ENCODE results near the gene CCM2.

Gene CCM2

DNA sequence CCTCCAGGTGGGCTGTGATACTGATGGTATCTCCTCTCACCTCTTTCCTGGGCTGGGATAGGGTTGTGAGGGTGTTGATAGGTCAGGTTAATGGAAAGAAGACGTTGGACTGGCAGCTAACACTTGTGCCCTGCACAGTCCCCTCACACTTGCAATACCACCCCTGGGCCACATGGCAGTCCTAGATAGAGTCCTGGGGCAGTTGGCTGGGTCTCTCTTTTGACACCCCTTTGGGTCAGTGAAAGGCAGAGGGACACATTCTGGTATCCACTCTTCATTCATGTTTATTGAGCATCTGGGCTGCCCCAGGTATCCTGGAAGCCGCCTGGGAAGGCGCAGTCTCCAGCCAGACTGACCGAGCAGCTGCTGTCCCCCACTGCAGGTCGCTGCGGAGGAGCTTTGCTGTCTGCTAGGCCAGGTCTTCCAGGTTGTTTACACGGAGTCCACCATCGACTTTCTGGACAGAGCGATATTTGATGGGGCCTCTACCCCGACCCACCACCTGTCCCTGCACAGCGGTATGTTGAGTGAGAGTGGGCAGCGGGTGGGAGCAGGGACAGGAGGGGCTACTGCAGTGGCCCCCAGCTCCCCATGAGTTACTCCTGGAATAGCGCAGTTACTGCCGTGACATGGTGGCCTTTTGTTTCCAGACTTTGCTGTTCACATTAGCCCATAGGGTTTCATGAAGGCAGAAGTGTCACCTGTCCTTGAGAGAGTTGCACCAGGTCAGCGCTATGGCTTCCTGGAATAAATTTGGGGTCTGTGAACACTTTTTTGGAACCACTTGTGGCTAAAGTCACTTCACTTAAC lies 69.6 kb downstream of the CCM2 start:
- no peak for DNase-seq

DNA sequence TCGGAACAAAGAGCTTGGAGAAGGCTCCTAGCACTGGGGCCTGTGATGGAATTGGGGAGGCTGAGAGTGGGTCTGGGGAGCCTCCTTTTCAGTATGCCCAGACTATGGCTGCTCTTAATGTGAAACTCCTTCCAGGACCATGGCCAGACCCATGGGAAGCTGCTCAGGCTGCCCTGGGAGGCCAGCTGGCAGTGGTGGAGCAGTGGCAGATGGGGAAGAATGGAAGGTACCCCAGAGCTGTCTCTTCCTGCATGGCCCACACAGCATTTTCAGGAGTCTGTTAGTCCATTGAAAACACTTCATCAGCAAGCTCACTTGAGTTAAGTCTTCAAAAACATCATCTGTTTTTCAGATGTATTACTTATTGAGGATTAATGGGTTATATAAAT lies 70.2 kb downstream of the CCM2 start:
- no peak for DNase-seq

DNA sequence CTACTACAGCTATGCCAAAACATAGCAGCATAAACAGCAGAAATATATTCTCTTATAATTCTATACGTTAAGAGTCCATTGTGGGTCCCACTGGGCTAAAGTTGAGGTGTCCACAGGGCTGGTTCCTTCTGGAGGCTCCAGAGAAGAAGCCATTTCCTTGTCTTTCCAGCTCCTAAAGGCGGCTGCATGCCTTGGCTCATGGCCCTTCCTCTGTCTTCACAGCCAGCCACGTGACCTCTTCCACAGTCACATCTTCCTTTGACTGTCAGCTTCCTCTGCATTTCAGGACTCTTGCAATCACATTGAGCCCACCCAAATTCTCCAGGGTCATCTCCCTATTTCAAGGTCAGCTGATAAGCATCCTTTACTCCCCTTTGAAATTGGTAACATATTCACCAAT lies 71.5 kb downstream of the CCM2 start:
- no peak for DNase-seq

DNA sequence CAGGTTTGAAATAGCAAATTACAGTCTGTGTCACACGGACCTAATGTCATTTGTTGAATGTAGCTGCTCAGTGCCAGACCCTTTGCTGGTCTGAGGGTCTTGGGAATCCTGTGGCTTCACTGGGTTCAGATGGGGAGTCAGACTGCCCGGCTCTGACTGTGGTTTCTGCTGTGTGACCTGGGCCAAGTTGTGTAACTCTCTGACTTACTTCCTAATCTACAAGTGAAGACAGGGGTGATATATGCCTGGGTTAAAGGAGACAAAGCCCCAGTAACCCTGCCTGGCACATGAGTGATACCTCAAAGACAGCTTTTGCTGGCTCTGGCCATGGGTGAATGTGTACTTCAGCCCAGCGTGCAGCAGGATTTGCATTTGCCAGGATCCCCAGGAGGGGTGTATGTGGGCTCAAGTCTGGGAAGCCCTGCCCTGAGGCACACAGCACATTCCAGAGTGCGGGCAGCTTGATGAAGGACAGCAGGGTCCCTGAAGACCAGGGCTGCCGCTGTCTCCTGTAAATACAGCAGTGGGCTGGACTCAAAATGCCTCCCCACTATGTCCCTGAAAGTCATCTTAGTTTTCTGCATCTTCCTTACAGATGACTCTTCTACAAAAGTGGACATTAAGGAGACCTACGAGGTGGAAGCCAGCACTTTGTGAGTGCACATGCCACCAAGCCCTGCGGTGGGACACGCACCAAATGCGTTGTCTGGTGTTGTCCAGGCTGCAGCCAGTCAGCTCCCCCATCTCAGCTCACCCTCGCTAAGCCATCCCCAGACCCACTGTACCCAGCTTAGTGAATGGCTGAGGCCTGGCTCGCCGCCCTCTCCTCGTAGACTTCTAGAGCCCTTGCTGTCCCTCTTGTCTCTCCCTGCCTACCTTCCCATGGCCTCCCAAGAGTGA lies 72.4 kb downstream of the CCM2 start:
- no peak for DNase-seq

DNA sequence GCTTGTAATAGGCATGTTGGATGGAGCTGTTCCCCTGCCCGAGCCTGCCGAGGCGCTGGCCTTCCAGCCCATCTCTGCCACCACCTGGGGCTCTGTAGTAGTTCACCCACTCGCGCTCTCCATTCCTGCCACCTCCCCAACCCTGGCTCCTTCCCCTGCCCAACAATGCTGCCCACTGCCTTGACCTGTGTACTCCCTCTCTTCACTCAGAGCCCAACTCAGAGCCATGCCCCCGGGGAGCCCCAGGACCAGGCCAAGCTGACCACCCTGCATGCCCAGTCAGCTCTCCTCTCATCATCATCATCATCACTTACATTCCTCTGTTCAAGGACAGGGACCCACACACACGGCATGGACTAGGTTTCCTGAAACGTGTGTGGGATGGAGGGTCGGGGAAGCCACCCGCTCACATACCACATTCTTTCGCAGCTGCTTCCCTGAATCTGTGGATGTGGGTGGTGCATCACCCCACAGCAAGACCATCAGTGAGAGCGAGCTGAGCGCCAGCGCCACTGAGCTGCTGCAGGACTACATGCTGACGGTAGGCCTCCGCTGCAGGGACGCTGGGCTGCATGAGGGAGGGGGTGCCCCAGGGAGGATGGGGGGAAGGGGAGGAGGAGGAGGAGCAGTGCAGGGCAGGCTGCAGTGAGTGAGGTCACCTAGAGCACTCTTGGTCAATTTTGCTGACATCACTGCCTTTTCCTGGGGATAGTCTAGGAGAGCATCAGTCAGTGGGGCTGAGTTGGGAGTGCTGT lies 73.2 kb downstream of the CCM2 start:
- DNase-seq, result no peak

DNA sequence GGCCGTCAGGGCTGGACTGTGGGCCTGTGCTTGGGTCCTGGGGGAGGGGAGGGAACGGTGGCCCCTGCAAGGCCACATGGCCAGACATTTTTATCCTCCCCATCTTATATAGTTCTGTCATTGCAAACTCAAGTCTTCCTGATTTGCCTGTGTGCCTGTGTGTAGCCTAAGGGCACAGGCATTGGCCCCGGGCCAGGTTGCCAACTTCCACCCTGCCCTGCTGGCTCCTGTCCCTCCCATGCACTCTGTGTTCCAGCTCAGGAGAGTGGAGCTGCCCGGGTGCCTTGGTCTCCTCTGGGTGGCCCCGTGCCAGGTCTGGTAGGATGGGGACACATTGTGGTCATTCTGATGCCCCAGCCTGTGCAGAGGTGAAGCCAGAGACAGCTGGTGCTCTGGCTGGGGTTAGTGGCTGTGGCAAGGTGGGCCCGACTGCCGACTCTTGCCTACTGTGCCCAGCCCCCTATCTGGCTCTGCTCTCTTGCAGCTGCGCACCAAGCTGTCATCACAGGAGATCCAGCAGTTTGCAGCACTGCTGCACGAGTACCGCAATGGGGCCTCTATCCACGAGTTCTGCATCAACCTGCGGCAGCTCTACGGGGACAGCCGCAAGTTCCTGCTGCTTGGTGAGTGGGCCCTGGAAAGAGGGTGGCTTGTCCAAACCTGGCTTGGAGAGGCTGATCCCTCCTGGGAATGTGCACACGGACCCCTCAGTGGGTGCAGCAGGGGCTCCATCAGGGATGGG lies 74.0 kb downstream of the CCM2 start:
- no peak for DNase-seq

DNA sequence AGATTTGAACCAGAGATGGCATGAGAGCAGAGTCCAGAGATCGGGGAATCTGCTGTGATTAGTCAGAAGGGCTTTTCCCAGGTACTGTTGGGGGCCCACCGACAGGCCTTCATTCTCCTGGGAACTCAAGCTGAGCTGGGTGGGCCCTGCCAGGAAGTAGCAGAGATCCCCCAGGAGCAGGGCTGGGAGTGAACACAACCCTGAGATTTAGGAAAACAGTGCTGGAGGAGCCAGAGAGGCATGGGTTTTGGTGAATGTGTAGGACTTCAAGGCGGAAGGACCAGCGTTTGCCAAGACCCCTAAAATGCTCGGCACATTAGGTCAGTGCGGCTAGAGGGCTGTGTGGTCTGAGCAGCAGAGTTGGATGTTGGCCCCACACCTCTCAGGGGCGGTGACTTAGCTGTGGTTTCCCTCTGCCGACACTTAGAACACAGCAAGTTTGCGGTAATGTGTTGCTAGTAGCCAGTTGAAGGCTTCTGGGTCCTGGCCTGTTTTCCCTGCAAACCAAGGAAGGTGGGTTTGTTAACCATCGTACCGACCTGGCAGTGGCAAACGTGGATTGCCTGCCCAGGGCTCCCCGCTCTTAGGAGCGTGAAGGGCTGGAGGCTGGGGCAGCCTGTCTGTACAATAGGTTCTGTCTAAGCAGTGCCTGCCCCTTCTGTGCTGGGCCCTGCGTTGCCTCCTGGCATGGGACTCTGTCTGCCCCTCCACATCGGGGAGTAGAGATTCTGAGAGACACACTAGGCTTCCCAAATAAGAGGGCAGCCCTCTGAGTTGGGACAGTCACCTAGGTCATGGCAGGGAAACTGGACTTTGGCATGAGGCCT lies 74.7 kb downstream of the CCM2 start:
- no peak for DNase-seq

DNA sequence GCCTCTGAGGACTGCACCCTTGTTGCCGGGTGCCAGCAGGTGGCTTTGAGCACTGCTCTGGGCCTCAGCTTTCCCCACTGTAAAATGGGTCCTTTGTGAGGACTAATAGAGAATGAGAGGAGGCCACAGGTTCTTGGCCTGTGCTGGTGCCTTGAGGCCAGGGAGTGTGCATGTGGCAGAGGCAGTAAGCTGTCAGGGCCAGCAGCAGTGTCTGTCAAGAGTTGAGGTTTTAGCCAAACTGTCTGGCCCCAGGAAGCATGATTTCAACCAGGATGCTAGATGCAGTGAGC lies 75.3 kb downstream of the CCM2 start:
- no peak for DNase-seq

DNA sequence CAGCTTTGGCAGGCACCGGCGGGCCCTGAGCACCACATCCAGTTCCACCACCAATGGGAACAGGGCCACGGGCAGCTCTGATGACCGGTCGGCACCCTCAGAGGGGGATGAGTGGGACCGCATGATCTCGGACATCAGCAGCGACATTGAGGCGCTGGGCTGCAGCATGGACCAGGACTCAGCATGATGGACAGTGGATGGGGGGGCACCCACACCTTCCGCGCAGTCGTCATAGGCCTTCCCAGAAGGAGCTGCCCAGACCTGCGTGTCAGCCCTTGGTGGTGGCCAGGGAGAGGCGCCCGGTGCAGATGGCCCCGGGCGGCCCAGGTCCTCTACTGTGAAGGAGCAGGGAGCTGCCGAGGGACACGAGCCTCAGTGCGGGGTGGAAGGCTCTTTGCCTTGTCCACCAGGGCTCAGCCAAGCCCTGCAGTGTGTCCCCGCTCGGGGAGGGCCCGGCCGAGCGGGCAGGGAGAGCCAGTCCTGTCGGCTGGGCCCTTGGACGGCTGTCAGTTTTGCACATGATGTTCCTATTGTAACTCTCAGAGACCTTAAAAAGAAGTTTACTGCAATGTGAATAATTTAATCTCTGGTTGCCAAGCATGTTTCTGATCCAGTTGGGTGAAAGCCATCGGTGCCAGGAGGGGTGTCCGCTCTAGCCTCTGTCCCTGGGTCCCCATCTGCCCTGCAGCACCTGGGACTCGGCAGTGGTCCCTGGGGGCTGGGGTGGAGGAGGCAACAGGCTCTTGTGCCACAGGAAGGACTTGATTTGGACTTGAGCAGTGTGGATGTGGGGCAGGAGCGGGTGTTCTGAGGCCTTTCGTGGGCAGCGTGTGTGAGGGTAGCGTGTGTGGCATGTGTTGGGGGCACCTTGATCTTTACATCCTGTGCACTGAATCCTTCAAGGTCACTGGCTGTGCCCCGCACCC lies 76.1 kb downstream of the CCM2 start:
- no peak for DNase-seq

DNA sequence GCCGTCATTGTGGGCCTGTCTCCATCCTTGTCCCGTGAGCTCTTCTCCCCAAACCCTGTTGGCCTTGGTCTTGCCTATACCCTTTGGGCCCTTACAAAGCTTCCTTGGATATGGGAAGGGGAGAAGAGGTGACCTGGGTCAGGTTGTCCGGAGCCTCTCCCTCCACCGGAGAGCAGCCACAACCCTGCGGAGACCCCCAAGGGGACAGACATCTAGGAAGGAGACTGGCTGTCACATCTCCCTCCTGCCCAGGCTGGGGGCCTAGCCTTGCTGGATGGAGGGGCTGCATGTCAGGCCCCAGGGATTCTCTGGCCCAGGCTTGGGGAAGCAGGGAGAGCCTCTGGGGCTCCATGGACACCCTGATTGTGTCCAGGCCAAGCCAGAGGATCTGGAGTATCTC lies 76.9 kb downstream of the CCM2 start:
- no peak for DNase-seq

DNA sequence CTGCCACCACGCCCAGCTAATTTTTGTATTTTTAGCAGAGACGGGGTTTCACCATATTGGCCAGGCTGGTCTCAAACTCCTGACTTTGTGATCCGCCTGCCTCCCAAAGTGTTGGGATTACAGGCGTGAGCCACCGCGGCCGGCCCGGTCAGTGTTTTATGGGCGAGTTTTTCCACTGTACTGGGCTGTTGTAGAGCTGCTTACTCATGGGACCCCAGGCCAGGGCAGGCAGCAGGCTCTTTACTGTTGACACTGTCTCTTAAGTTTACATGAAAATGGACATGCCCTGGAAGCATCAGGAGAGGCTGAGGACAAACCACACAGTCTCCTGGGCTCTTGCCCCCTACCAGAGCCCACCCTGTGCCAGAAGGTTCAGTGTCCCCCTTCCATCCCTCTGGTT lies 77.6 kb downstream of the CCM2 start:
- DNase-seq, result no peak

DNA sequence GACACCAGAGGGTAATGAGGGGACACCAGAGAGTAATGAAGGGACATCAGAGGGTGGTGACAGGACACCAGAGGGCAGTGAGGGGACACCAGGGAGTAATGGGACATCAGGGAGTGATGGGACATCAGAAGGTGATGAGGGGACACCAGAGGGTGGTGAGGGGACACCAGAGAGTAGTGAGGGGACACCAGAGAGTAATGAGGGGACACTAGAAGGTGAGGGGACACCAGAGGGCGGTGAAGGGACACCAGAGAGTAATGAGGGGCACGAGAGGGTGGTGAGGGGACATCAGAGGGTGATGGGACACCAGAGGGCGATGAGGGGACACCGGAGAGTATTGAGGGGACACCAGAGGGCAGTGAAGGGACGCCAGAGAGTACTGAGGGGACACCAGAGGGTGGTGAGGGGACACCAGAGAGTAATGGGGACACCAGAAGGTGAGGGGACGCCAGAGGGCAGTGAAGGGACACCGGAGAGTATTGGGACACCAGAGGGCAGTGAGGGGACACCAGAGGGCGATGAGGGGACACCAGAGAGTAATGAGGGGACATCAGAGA lies 78.2 kb downstream of the CCM2 start:
- no peak for DNase-seq

DNA sequence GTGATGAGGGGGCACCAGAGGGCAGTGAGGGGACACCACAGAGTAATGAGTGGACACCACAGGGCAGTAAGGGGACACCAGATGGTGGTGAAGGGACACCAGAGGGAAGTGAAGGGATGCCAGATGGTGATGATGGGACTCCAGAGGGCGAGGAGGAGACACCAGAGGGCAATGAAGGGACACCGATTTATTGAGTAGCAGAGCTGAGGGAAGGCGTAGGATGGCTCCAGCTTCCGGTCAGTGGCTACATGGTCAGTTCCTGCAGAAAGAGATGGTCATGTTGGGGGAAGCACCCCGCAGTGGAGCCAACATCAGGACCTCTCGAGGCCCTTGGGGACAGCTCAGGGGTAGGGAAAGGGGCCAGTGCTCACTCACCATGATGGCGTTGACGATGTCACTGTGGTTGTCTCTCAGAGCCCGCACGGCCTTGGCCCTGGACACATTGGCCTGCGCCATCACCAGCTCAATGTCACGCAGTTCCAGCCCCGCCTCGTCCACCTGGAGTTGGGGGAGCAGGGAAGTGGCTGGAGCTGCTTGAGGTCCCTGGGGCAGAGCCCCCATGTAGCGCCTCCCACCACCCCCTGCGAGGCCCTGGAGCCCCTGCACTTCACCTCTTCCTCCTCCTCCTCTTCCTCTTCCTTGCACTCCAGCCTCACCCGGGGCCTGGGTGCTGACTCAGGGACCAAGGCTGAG lies 80.4 kb downstream of the CCM2 start:
- no peak for DNase-seq

DNA sequence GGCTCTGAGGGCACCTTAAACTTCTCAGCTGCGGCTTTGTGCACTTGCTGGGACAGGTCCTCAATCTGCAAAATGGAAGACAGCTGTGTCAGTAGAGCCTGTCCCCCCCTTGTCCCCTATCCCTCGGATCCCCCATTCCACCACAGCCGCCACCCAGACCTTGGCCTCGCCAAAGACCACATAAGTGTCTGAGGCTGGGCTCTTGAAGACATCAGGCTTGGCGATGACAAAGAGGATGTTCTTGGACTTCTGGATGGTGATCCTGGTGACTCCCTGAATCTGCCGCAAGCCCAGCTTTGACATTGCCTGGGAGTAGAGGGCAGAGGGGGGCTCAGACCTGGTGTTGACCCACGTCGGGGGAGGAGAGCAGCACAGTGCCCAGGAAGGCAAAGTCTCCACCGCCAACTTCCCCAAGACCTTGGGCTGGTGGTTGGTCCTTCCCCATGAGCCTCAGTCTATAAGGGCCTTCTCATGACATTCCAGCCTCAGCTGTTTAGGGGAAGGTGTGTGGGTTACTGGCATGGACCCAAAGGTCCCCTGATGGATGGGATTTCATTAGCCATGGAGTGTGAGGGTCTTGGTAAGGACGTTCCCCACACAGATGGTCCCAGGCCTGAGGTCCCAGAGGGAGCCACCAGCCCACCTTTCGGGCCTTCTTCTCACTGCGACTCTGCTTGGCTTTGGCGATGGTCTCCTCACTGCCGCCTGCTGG lies 81.1 kb downstream of the CCM2 start:
- DNase-seq, result no peak

DNA sequence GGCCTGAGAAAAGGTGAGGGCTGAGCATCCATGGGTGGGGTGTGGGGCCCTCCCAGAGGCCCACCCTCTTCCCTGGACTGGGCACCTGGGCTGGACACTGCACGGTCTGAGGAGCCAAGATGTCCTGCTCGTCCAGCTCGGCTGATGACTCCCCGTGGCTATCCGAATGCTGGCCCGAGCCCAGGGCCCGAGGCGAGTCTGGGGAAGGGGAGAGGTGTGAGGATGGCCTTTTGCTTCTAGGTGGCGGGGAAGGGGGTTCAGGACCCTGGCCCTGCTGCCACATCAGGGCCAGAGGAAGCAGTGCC lies 81.6 kb downstream of the CCM2 start:
- no peak for DNase-seq

DNA sequence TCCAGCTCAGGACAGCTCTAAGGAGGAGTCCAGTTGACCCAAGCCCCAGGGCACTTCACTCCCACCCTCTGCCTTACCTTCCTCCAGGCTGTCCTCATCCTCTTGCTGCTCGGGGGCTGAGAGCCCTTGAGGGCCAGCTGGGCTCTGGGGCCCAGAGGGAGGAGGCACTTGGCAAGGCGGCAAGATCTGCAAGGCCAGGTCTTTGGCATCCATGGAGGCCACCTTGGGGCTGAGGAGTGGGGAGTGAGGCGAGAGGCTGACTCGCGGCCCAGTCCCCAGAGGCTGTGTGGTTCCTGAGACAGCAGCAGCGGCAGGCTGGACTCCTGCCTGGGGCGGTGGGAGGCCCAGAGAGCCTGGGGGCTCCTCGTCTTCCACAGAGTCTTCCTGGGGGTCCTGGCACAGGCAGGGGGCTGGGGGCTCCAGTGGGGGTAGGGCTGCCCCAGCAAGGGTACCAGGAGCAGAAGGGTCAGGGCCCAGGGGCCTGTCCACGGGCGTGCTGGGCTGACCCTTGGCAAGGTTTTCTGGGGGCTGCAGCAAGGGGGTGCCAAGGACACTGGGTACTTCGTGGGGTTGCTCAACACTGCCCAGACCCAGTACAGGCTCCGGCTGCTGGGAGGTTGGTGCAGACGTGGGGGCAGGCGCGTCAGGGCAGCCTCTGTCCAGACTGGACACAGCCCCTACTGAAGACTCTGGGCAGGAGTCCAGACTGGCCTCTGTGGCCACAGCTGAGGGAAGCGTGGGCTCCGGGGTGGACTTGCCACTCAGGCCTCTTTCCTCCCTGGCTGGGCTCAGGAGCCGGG lies 82.2 kb downstream of the CCM2 start:
- no peak for DNase-seq

DNA sequence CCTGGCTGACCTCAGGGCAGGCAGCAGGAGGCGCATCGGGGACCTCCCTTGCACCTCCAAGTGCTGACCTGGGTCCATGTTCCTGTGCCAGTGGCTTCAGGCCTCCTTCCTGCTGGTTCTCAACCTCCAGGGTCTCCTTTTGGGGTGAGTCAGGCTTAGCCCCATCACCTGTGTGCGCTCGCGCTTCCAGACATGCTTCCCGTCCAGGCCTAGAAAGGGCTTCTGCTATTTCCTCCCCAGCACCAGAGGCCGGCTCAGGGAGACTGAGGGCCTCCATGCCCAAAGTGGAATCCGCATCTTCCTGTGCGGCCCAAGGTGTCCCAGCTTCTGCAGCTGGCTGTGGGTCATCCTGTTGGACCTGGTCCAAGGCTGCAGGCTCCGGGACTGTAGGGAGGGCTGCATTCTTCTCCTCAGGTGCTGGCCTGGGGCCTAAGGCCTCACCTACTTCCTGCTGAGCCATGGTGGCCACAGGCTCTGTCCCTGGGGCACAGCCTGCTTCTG lies 82.9 kb downstream of the CCM2 start:
- no peak for DNase-seq

DNA sequence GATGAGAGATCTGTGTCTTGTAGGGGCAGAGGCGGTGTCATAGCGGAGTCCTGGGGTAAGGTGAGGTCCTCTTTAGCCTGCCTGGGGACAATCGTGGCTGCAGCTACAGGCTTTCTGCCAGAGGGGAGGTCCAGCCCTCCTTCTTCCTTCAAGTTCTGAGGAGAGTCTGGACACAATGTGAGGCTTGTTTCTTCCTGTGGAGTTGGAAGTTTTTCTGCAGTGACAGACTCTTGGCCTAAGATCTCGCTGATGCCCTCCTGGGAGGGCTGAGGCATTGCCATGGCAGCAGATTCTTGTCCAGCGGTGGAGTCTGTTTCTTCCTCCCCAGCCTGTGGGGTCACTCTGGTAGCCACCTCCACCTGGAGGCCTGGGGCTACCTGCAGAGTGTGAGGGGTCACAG lies 84.3 kb downstream of the CCM2 start:
- DNase-seq, result no peak
